Measurements from ENCODE around the gene RALB.

GRCh38 chr2:120290737-120291136 is 38.1 kb downstream of the RALB start:
- TF ChIP-seq CTCF (IDR thresholded peaks at IDR 0.05; ENCODE audit: borderline replicate concordance, extremely low read depth, low read length, poor library complexity, severe bottlenecking) = no peak
- TF ChIP-seq EZH2 (IDR thresholded peaks at IDR 0.05; ENCODE audit: borderline replicate concordance, low read depth, low read length, severe bottlenecking) = no peak
